Activated CD8-positive, alpha-beta memory T cell treated with anti-CD3 and anti-CD28 coated beads, Interleukin-2, amount 50 U/mL, for 24 hours (primary cell): ENCODE measurements around the gene MAST2.
"Not testable (repeated sequence)": the region's sequence is repeated elsewhere in the genome, so short reads cannot be mapped to it uniquely, and the experiment has no call there.

Experiments used
- DNase-seq: peaks from one replicate; pipeline ENCODE4 v3.0.0-alpha.2; 2020; ENCODE audit errors: extremely low read depth

The MAST2 gene

DNA sequence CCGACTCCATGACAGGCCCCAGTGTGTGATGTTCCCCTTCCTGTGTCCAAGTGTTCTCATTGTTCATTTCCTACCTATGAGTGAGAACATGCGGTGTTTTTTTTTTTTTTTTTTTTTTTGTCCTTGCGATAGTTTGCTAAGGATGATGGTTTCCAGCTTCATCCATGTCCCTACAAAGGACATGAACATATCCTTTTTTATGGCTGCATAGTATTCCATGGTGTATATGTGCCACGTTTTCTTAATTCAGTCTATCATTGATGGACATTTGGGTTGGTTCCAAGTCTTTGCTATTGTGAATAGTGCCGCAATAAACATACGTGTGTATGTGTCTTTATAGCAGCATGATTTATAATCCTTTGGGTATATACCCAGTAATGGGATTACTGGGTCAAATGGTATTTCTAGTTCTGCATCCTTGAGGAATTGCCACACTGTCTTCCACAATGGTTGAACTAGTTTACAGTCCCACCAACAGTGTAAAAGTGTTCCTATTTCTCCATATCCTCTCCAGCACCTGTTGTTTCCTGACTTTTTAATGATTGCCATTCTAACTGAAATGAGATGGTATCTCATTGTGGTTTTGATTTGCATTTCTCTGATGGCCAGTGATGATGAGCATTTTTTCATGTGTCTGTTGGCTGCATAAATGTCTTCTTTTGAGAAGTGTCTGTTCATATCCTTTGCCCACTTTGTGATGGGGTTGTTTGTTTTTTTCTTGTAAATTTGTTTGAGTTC is 54.5 kb downstream of the MAST2 start:
- not testable (repeated sequence) for DNase-seq

DNA sequence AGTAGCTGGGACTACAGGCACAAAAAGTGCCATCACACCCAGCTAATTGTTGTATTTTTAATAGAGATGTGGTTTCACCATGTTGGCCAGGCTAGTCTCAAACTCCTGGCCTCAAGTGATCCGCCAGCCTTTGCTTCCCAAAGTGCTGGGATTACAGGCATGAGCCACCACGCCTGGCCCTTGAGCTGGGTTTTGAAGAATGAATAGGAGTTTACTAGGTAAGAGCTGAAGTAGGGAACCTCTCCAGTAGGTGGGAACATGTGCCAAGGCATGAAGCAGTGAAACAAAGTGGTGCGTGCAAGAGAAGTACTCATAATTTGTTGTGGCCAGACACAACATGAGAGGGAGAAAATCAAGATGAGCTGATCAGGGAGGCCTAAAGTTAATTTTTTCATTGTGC is 55.8 kb downstream of the MAST2 start:
- no peak for DNase-seq

DNA sequence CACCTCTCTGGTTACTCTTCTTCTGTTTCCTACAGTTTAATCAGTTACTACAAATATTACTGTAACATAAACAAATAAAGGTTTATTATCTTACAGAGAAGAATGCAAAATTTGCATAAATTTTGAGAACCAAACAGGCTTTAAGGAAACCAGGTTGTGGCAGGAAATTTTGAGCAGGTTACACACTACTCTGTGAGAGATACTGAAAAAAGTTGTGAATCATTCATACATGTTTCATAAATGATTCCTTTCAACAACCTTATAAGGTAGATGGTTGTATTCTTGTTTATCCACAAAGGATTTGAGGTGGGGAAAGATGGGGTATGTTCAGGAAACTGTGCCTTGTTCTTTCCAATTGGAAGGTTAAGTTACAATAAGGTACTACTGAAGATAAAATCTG is 58.6 kb downstream of the MAST2 start:
- no peak for DNase-seq

GRCh38 chr1:45863218-45863617 is 59.8 kb downstream of the MAST2 start:
- DNase-seq = no peak

DNA sequence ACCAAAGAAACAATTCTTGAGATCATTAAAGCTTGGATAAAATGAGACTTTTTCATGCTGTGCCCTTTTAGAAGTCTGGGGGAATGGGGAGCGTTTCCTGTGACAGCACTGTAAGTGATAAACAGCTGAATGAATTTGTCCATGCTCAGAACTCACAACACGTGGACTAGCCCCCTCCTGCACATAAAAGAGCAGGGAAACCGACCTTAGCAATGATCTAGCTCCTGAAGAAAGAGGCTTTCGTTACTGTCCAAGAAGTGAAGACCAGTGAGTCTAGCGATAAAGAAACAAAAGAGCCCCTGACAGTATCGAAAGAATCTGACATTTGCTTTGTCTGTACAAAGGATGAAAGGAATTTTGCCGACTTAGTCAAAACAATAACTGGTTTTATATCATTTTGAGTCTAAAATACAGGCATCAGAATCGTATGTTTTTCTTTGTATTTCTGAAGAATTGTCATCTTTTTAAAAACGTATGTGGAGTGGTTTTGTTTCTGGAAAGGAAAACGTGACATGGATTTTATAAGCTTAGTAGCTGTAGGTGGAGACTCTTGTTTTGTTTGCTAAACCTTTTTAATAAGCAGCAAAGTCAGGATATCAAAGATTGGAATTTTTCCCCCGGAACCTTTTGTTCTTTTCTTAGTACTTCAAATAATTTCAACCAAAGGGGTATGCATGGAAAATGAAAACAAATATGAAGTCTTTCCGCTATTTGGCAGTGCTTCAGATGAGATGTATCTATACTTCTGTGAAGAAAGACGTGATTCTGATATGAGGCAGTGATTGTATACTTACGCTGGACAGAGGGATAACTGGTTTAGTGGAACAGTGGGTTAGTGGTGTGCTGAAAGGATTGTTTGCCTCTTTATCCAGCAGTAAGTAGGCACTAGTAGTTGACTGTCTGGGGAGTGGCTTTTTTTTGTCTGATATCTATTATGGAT is 61.0 kb downstream of the MAST2 start:
- DNase-seq = no peak

DNA sequence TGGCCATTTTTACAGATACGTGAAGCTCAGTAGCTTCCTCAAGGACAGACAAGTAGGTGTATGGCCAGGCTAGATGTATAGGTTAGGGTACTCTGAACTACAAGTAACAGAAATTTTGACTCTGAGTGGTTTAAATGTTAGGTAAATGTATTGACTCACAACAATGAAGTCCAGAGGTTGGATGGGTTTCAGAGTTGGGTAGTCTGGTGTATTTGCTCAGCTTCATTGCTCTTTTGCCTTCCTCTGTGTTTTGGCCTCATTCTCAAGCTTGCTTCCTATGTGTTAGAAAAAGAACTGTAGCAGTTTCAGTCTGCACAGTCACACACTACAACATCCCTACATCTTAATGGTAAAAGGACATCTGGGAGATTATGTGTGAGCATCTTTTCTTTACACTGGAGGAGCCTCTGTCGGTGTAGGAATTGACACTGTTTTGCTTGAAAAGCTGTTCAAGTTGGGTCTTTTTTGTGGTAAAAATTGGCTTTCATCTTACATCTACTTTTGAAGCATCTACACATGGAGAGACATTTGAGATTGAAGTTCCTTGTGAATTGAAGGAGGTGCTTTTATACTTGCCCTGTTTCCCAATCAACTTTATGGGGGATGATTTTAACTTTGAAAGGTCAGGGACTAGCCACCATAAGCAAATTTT is 64.4 kb downstream of the MAST2 start:
- DNase-seq = no peak

GRCh38 chr1:45868861-45869260 is 65.4 kb downstream of the MAST2 start:
- DNase-seq = no peak

DNA sequence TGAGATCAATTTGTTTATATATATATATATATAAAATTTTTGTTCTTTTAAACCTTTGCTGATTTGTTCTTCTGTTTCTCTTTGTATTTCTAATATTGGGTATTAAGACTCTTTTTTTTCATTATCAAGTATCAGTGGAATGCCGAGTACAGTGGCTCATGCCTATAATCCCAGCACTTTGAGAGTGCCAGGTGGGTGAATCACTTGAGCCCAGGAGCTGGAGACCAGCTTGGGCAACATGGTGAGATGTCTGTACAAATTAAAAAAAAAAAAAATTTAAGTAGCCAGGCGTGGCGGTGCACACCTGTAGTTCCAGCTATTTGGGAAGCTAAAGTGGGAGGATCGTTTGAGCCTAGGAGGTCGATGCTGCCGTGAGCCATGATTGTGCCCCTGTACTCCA is 67.1 kb downstream of the MAST2 start:
- no peak for DNase-seq

DNA sequence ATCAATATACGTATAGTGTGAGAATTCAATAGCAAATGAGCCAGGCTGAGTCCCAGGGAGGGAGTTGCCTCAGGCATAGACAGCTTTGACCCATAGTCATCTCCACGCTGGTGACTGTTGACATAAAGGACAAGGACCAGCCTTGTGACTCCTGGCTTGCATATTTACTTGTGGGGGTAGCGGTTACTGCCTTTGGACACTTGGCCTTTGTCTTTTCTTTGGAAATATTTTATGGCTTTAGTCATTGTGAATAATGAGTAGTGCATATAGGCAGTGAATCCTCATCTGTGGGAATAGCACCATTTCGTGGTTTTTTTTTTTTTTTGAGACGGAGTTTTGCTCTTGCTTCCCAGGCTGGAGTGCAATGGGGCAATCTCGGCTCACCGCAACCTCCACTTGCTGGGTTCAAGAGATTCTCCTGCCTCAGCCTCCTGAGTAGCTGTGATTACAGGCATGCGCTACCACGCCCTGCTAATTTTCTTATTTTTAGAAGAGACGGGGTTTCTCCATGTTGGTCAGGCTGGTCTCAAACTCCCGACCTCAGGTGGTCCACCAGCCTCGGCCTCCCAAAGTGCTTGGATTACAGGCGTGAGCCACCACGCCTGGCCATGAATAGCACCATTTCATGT is 68.9 kb downstream of the MAST2 start:
- DNase-seq = not testable (repeated sequence)

GRCh38 chr1:45876000-45876617 is 72.7 kb downstream of the MAST2 start:
- DNase-seq = no peak

DNA sequence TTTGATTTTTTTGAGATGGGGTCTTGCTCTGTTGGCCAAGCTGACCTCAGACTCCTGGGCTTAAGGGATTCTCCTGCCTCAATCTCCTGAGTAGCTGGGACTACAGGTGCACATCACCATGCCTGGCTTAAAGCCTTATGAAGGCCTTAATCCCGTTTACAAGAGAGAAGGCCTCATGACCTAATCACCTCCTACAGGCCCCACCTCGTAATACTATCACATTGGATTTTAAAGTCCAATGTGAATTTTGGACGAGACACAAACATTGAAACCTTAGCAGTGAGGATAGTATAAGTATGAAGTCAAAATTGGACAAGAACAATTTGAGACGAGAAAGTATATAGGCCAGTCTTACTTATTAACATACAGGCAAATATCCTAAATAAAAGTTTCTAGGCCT is 73.9 kb downstream of the MAST2 start:
- no peak for DNase-seq

DNA sequence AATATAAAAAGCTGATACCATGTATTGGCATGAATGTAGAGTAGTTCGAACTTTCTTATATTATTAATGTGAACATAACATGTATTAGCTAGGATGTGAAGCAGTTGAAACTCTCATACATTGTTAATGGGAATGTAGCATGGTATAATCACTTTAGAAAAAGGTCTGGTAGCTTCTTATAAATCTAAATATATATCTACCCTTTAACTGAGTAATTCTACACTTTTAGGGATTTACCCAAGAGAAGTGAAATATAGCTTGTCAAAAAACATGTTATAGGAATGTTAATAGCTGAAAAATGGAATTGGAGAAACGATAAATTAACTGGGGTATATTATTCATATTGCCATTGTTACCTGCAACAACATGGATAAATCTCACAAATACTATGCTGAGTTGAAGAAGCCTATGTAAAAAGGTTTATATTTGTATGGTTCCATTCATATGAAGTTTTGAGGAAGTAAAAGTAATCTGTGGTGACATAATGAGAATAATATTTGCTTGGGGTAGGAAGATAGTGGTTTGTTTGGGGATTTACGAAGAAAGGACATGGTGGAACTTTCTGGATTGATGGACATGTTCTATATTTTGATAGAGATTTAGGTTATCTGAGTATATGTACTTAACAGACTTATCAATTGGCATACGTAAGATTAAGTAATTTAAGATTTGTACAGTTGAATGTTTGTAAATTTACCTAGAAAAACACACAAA is 76.6 kb downstream of the MAST2 start:
- DNase-seq = no peak

- DNase-seq = no peak
Measured at GRCh38 chr1:45880930-45881329, 77.5 kb downstream of the MAST2 start.

GRCh38 chr1:45883658-45884057 is 80.2 kb downstream of the MAST2 start:
- DNase-seq = no peak

DNA sequence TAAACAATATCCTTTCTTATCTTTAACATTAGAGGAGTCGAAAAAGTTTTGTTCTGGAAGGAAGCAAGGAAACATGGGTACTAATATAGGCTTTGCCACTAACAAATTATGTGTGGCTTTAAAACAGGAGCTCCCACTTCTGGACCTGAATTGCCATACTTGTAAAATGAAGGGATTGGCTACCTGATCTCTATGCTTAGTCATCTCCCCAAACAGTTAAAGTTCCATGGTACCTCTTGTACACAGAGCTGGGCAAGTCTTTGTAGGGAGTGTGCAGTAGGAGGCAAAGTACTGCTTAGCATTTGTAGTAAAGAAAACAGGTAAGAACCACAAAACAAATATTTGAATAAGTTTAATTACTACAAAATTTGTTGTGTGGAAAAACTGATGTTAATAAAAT is 81.3 kb downstream of the MAST2 start:
- no peak for DNase-seq

DNA sequence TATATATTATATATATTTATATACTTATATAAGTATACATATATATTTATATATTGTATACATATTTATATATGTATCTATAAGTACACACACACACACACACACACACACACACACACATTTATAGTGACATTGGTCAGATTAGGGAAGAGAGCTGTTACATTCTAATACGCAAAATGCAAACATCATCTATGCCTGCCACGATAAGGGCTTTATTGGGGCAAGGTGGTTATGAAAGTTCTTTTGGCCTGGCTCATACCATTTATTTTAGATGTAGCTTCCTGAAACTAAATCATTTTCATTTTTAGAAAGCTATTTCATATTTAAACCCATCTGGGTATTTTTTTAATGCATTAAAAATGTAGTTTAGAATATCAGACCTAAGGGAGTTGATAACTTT is 82.8 kb downstream of the MAST2 start:
- DNase-seq = no peak

GRCh38 chr1:45887156-45887842 is 83.9 kb downstream of the MAST2 start:
- no peak for DNase-seq

DNA sequence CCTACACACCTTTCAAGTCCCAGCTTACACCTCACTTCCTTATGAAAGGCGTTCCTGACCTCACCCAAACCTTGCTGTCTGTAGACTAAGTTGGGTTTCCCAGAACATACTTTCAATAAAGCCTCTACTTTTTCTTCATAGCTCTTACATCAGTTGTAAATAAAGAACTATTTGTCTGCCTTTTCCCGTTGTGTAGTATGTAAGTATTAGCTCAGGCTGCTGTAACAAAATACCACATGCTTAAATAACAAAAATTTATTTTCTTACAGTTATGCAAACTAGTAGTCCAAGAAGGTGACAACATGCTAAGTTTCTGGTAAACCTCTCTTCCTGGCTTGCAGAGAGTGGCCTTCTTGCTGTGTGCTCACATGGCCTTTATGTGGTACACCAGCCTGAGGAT is 86.7 kb downstream of the MAST2 start:
- no peak for DNase-seq

GRCh38 chr1:45891087-45891486 is 87.7 kb downstream of the MAST2 start:
- no peak for DNase-seq

GRCh38 chr1:45892068-45892785 is 88.8 kb downstream of the MAST2 start:
- no peak for DNase-seq
